Endothelial cell of umbilical vein (primary cell): ENCODE results near the gene MFSD2A.

Experiments
- EZH2 ChIP-seq: IDR thresholded peaks from 2 replicates; pipeline ENCODE4 v1.6.1; 2012; ENCODE audit warnings: borderline replicate concordance, low read depth, mild to moderate bottlenecking, moderate library complexity, low read length, inconsistent platforms; ENCODE audit not compliant: severe bottlenecking
- MYC ChIP-seq: IDR thresholded peaks from one replicate; pipeline ENCODE4 v1.6.1; 2011; ENCODE audit warnings: mild to moderate bottlenecking, low read depth, low read length
- POLR2A ChIP-seq: IDR thresholded peaks from 2 replicates; pipeline ENCODE4 v1.6.1; 2012; ENCODE audit warnings: low read depth, mild to moderate bottlenecking, control low read depth, low read length
- POLR2AphosphoS5 ChIP-seq: IDR thresholded peaks from 2 replicates; pipeline ENCODE4 v1.6.1; 2012; ENCODE audit warnings: low read depth, mild to moderate bottlenecking, control low read depth, low read length, moderate library complexity; ENCODE audit not compliant: insufficient read depth
- TF ChIP-seq, protein P1 (sequence below): IDR thresholded peaks from 2 replicates; pipeline ENCODE4 v1.6.1; 2011; ENCODE audit not compliant: insufficient read depth, insufficient read length
- TF ChIP-seq, protein P2 (sequence below), 2 donors: IDR thresholded peaks; 1 replicate in 1 of 2; 2 replicates in 1 of 2; pipeline ENCODE4 v1.5.1; 2011; ENCODE audit warnings: low read length in 2 of 2, mild to moderate bottlenecking in 2 of 2, moderate library complexity in 2 of 2, control low read depth in 1 of 2, inconsistent platforms in 1 of 2, low read depth in 1 of 2; ENCODE audit not compliant: insufficient read depth in 1 of 2; ENCODE audit errors: extremely low read depth in 1 of 2

DNA sequence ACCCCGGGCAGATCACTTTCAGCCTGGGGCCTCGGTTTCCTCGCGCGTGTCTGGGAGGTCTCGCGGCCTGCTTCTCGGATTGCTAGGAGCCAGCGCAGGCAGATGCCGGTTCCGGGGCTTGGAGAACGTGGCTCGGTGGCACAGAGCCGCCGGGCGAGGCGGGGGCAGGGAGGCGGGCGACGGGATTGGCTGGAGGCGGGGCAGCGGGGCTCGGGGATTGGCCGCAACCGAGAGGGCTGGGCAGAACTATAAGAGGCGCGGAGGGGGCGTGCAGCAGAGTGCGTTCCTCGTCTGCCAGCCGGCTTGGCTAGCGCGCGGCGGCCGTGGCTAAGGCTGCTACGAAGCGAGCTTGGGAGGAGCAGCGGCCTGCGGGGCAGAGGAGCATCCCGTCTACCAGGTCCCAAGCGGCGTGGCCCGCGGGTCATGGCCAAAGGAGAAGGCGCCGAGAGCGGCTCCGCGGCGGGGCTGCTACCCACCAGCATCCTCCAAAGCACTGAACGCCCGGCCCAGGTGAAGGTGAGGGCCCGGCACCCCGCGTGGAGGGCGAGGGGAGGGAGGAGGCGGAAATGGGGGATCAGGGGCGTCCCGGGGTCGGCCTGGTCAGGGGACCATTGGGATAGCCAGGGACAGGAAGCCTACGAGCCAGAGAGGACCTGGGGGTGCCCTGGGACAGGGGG is at the start of gene MFSD2A:
- TF ChIP-seq, protein P1, sequence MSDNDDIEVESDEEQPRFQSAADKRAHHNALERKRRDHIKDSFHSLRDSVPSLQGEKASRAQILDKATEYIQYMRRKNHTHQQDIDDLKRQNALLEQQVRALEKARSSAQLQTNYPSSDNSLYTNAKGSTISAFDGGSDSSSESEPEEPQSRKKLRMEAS: peak; percentile 54
- TF ChIP-seq, protein P2, sequence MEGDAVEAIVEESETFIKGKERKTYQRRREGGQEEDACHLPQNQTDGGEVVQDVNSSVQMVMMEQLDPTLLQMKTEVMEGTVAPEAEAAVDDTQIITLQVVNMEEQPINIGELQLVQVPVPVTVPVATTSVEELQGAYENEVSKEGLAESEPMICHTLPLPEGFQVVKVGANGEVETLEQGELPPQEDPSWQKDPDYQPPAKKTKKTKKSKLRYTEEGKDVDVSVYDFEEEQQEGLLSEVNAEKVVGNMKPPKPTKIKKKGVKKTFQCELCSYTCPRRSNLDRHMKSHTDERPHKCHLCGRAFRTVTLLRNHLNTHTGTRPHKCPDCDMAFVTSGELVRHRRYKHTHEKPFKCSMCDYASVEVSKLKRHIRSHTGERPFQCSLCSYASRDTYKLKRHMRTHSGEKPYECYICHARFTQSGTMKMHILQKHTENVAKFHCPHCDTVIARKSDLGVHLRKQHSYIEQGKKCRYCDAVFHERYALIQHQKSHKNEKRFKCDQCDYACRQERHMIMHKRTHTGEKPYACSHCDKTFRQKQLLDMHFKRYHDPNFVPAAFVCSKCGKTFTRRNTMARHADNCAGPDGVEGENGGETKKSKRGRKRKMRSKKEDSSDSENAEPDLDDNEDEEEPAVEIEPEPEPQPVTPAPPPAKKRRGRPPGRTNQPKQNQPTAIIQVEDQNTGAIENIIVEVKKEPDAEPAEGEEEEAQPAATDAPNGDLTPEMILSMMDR (IDR thresholded peaks at IDR 0.05; ENCODE audit: extremely low read depth in 1 of 2, insufficient read depth in 1 of 2, low read depth in 1 of 2, low read length in 2 of 2): no peak
- TF ChIP-seq POLR2AphosphoS5 (peak; percentile 59), EZH2 (no peak), POLR2A (no peak), MYC (no peak)
